WI38 (cell line): ENCODE data around the gene LGI2.
"Not testable (repeated sequence)": the region's sequence is repeated elsewhere in the genome, so short reads cannot be mapped to it uniquely, and the experiment has no call there.

ENCODE experiments used
- H3K4me3 ChIP-seq: 2 replicates; pipeline ENCODE4 v1.5.1; 2011; ENCODE audit warnings: low read depth, mild to moderate bottlenecking, control low read depth, low read length
- CTCF ChIP-seq: IDR thresholded peaks from 2 replicates; pipeline ENCODE4 v1.5.1; 2012; ENCODE audit warnings: low read depth, mild to moderate bottlenecking, control low read depth, low read length

Gene LGI2

GRCh38 chr4:25060963-25061340, 30.2 kb upstream of the LGI2 start:
- H3K4me3 ChIP-seq: no peak overlapping the region
- TF ChIP-seq CTCF: no peak

DNA sequence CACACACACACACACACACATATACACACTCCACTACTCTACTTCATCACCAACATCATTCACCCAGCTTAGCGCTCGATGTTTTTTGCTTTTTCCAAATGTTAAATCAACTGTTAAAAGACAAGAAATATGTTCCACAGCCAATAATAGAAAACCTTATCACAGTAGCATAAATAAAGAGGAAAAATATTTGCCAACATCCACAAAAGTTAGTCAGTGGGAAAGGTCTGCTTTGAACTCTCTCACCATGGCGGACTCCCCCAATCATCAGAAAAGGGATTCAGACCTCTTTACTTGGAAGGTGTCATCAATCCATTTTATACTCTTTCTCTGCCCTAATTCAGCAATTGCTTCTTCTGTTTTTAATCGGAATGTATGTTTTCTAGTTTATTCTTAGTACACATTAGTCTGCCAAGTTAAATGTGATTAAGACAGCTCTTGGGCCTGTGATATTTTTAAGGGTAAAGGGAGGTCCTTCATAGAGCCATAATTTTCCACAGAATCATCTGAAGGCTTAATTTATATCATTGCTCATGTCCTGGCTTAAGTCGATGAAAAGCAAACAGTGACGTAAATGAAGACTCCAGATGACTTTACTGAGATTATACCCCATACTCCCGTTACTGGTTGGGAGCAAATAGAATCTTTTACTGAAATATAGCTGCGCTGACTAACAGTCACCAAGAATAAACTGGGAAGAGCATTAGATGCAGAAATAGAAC, 29.7 kb upstream of the LGI2 start:
- no peak overlapping the region for H3K4me3 ChIP-seq
- TF ChIP-seq CTCF: no peak

DNA sequence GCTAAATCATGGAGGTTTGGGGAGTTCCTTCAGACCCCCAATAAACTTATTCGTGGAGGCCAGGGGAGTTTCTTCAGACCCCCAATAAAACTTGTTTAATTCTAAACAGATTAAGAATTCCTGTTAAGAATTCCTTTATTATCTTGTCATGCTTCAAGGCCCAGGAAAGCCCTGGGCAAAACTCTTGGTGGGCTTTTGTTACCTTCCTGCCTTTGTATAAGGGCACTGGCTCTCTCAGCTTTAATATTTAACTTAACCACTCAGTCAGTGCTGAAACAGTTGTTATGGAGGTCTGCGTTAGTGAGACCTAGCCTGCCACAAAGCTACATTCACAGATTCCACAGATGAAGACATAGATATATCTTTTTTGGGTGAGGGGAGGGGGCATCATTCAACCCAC, 29.0 kb upstream of the LGI2 start:
- no peak for TF ChIP-seq CTCF
- no peak overlapping the region for H3K4me3 ChIP-seq

GRCh38 chr4:25058796-25059195, 28.1 kb upstream of the LGI2 start:
- no peak overlapping the region for H3K4me3 ChIP-seq
- TF ChIP-seq CTCF: no peak

GRCh38 chr4:25057299-25057698, 26.6 kb upstream of the LGI2 start:
- H3K4me3 ChIP-seq: no peak overlapping the region
- TF ChIP-seq CTCF: no peak

- H3K4me3 ChIP-seq: not testable (repeated sequence)
Observed at GRCh38 chr4:25052037-25052436, 21.3 kb upstream of the LGI2 start.

DNA sequence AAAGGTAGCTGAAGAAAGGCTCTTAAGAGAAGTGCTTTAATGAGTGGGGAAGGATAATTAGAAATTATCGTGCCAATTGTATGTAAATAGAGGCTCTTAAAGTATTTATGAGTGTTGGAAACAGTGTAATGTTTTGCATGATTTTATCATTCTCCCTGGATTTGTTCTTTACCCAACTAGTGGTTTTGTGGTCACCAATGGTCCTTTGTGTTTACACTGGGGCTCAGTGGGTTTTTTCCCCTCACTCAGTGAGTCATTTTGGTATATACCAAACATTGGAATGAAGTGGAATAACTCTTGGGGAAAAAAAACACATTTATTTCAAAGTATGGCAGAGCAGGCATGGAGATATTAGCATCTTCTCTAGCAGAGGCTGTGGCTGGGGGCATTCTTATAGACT, 20.8 kb upstream of the LGI2 start:
- no peak overlapping the region for H3K4me3 ChIP-seq
- no peak for TF ChIP-seq CTCF
